NOMO-1 (cell line): ENCODE data around the gene SMIM28.

Source experiments
- DNase-seq, 2 experiments: peaks; one replicate each; lab custom pipeline; 2025; ENCODE audit not compliant: unreplicated experiment in 2 of 2; lab: John Stamatoyannopoulos, UW

SMIM28 gene

GRCh38 chr6:138372711-138373463, 4.8 kb upstream of the SMIM28 start:
- DNase-seq = peak; percentile 43 to 44

- DNase-seq = no peak
Measured at GRCh38 chr6:138374230-138374629, 3.5 kb upstream of the SMIM28 start.

GRCh38 chr6:138374815-138375214, 2.9 kb upstream of the SMIM28 start:
- DNase-seq = no peak

- no peak for DNase-seq
Measured at GRCh38 chr6:138377042-138377441, 663 bp upstream of the SMIM28 start.

GRCh38 chr6:138378463-138378862, 758 bp downstream of the SMIM28 start:
- no peak for DNase-seq

GRCh38 chr6:138382498-138383265, 5.0 kb downstream of the SMIM28 start:
- DNase-seq = no peak

GRCh38 chr6:138383776-138384175, 6.1 kb downstream of the SMIM28 start:
- DNase-seq = no peak

- DNase-seq = no peak
Measured at GRCh38 chr6:138386897-138387296, 9.2 kb downstream of the SMIM28 start.

- no peak for DNase-seq
Measured at GRCh38 chr6:138387577-138388368, 10.1 kb downstream of the SMIM28 start.

- DNase-seq = no peak
Measured at GRCh38 chr6:138389551-138389950, 11.8 kb downstream of the SMIM28 start.

- DNase-seq = peak; percentile 63 to 70
Measured at GRCh38 chr6:138393871-138394783, 16.4 kb downstream of the SMIM28 start.

- no peak for DNase-seq
Measured at GRCh38 chr6:138396709-138397108, 19.0 kb downstream of the SMIM28 start.

GRCh38 chr6:138397128-138398122, 19.7 kb downstream of the SMIM28 start:
- DNase-seq = no peak

GRCh38 chr6:138400326-138400725, 22.6 kb downstream of the SMIM28 start:
- DNase-seq = no peak

GRCh38 chr6:138401960-138402837, 24.5 kb downstream of the SMIM28 start:
- DNase-seq = no peak

- no peak for DNase-seq
Measured at GRCh38 chr6:138402838-138403187, 25.1 kb downstream of the SMIM28 start.

GRCh38 chr6:138403324-138403800, 25.7 kb downstream of the SMIM28 start:
- peak; percentile 11 to 61 for DNase-seq
